PC-3 (cell line): Measurements from ENCODE around the gene SKA2. TPM values are rescaled to one million over a fixed set of nuclear protein-coding genes. Genes with fewer than 3 reads are reported as not detected.

Source experiments
- ATAC-seq: fragments of 200-7000 bp; cut with Tn5 transposase; 2 replicates; pipeline ENCODE4 v1.9.1; 2020; ENCODE audit warnings: mild to moderate bottlenecking, moderate library complexity
- BruUV-seq: library from RNA; stranded (reverse); fragments of 400-500 nt; replicated peaks from 2 replicates; lab custom pipeline; 2021; lab: Mats Ljungman, UMichigan
- CTCF ChIA-PET: fragments of 300-600 bp; sonication (Branson Sonifier 250); formaldehyde crosslinking; loops from one replicate; lab custom pipeline; 2022; ENCODE audit warnings: antibody characterized with exemption; lab: Charles Lee
- POLR2A ChIA-PET: fragments of 300-600 bp; sonication (Branson Sonifier 250); formaldehyde crosslinking; loops from one replicate; lab custom pipeline; 2022; ENCODE audit warnings: antibody characterized with exemption; ENCODE audit not compliant: unreplicated experiment; lab: Charles Lee
- DNase-seq: peaks from one replicate; pipeline ENCODE4 v3.0.0-alpha.2; 2015
- H2AFZ ChIP-seq: fragments of 300-600 bp; sonication (generic); 2 replicates; pipeline ENCODE4 v1.6.0; 2016; ENCODE audit warnings: antibody characterized with exemption, low read length
- H3F3A ChIP-seq: fragments of 300-600 bp; sonication (generic); one replicate; pipeline ENCODE4 v1.6.0; 2017; ENCODE audit warnings: antibody characterized with exemption, low read length, control low read depth, mild to moderate bottlenecking; ENCODE audit not compliant: unreplicated experiment
- H3K27ac ChIP-seq: fragments of 300-600 bp; sonication (generic); 2 replicates; pipeline ENCODE4 v1.5.1; 2016; ENCODE audit warnings: mild to moderate bottlenecking, low read length
- H3K27me3 ChIP-seq: fragments of 300-600 bp; sonication (generic); 2 replicates; pipeline ENCODE4 v1.6.1; 2016; ENCODE audit warnings: low read length, mixed read lengths
- H3K36me3 ChIP-seq: fragments of 300-600 bp; sonication (generic); 2 replicates; pipeline ENCODE4 v1.6.1; 2016; ENCODE audit warnings: low read depth, mixed run types, low read length, mixed read lengths
- H3K4me1 ChIP-seq: fragments of 300-600 bp; sonication (generic); 2 replicates; pipeline ENCODE4 v1.5.1; 2016; ENCODE audit warnings: low read length; ENCODE audit not compliant: insufficient read depth
- H3K4me2 ChIP-seq: fragments of 300-600 bp; sonication (generic); 2 replicates; pipeline ENCODE4 v1.6.0; 2016; ENCODE audit warnings: low read length
- H3K4me3 ChIP-seq: fragments of 300-600 bp; sonication (generic); 2 replicates; pipeline ENCODE4 v1.5.1; 2016; ENCODE audit warnings: mild to moderate bottlenecking, low read length, mixed read lengths
- H3K79me2 ChIP-seq: fragments of 300-600 bp; sonication (generic); 2 replicates; pipeline ENCODE4 v1.6.1; 2017; ENCODE audit warnings: low read length, mixed read lengths
- H3K9ac ChIP-seq: fragments of 300-600 bp; sonication (generic); 2 replicates; pipeline ENCODE4 v1.6.0; 2016; ENCODE audit warnings: mild to moderate bottlenecking, low read length
- H3K9me2 ChIP-seq: fragments of 300-600 bp; sonication (generic); replicated peaks from 2 replicates; pipeline ENCODE4 v1.6.1; 2016; ENCODE audit warnings: mixed run types, low read length, mixed read lengths
- H3K9me3 ChIP-seq: fragments of 300-600 bp; sonication (generic); 2 replicates; pipeline ENCODE4 v1.6.1; 2016; ENCODE audit warnings: low read length, mixed read lengths
- H4K20me1 ChIP-seq: fragments of 300-600 bp; sonication (generic); 2 replicates; pipeline ENCODE4 v1.6.1; 2016; ENCODE audit warnings: low read length, mixed read lengths
- EZH2 ChIP-seq: fragments of 300-600 bp; sonication (generic); IDR thresholded peaks from one replicate; pipeline ENCODE4 v1.6.1; 2017; ENCODE audit warnings: antibody characterized with exemption, mild to moderate bottlenecking, low read length; ENCODE audit not compliant: unreplicated experiment
- EZH2phosphoT487 ChIP-seq: fragments of 300-600 bp; sonication (generic); IDR thresholded peaks from 2 replicates; pipeline ENCODE4 v1.6.1; 2018; ENCODE audit warnings: mild to moderate bottlenecking, antibody characterized with exemption, low read length, borderline replicate concordance
- intact Hi-C: fragments of 100-400 bp; cut with micrococcal nuclease; formaldehyde crosslinking; loops from 2 replicates; pipeline ENCODE4 v1.9.0; 2023
- total RNA-seq: library from RNA; depleted of rRNA; stranded (reverse); fragments of >200 nt; gene quantifications from 2 replicates; pipeline ENCODE4 v1.2.3, GENCODE V29; 2014
- TF ChIP-seq, protein P1 (sequence below): fragments of 300-600 bp; sonication (generic); conservative IDR thresholded peaks from 2 replicates; pipeline ENCODE4 v1.5.1; 2017; ENCODE audit warnings: antibody characterized with exemption, low read depth, mild to moderate bottlenecking, low read length

Gene SKA2
- total RNA-seq, 1 experiment from 2014 or later, result 143 TPM

DNA sequence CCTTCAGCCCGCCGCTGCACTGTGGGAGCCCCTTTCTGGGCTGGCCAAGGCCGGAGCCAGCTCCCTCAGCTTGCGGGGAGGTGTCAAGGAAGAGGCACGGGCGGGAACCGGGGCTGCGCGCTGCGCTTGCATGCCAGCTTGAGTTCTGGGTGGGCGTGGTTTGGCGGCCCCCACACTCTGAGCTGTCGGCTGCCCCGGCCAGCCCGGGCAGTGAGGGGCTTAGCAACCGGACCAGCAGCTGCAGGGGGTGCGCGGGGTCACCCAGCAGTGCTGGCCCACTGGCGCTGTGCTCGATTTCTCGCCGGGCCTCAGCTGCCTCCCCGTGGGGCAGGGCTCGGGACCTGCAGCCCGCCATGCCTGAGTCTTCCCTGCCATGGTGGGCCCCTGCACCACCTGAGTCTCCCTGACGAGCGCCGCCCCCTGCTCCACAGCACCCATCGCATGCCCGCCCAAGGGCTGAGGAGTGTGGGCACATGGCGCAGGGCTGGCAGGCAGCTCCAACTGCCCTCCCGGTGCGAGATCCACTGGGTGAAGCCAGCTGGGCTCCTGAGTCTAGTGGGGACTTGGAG, 17.5 kb upstream of the SKA2 start:
- no TSS peak for BruUV-seq
- H2AFZ ChIP-seq, result no peak overlapping the region
- H3K36me3 ChIP-seq, result peaks cover 50% of the 10 kb centered on the region
- H3K9ac ChIP-seq, result no peak overlapping the region
- H3K27me3 ChIP-seq, result no peaks in the 10 kb centered on the region
- no peaks in the 10 kb centered on the region for H3F3A ChIP-seq
- POLR2A ChIA-PET, result no interaction called here
- H3K79me2 ChIP-seq, result peaks cover 60% of the 10 kb centered on the region
- no peak overlapping the region for H3K4me2 ChIP-seq
- DNase-seq, result no peak
- H3K4me3 ChIP-seq, result no peak overlapping the region
- H4K20me1 ChIP-seq, result no peaks in the 10 kb centered on the region
- no peaks in the 10 kb centered on the region for H3K9me2 ChIP-seq
- no peak overlapping the region for H3K27ac ChIP-seq
- TF ChIP-seq, protein P1, sequence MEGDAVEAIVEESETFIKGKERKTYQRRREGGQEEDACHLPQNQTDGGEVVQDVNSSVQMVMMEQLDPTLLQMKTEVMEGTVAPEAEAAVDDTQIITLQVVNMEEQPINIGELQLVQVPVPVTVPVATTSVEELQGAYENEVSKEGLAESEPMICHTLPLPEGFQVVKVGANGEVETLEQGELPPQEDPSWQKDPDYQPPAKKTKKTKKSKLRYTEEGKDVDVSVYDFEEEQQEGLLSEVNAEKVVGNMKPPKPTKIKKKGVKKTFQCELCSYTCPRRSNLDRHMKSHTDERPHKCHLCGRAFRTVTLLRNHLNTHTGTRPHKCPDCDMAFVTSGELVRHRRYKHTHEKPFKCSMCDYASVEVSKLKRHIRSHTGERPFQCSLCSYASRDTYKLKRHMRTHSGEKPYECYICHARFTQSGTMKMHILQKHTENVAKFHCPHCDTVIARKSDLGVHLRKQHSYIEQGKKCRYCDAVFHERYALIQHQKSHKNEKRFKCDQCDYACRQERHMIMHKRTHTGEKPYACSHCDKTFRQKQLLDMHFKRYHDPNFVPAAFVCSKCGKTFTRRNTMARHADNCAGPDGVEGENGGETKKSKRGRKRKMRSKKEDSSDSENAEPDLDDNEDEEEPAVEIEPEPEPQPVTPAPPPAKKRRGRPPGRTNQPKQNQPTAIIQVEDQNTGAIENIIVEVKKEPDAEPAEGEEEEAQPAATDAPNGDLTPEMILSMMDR, result no peak
- TF ChIP-seq EZH2 (no peak), EZH2phosphoT487 (no peak)
- intact Hi-C loops, result no loop called here
- no peak for ATAC-seq
- CTCF ChIA-PET, result no interaction called here
- peaks cover 4% of the 10 kb centered on the region for H3K4me1 ChIP-seq
- H3K9me3 ChIP-seq, result no peaks in the 10 kb centered on the region

DNA sequence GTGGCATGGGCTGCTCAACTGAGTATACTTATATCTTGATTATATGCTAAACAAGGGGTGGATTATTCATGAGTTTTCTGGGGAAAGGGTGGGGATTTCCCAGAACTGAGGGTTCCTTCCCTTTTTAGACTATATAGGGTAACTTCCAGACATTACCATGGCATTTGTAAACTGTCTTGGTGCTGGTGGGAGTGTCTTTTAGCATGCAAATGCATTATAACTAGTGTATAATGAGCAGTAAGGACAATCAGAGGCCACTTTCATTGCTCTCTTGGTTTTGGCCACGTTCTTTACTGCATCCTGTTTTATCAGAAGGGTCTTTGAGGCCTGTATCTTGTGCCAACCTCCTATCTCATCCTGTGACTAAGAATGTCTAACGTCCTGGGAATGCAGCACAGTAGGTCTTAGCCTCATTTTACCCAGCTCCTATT, 12.6 kb upstream of the SKA2 start:
- intact Hi-C loops, result no loop called here
- H3K36me3 ChIP-seq, result peaks cover 26% of the 10 kb centered on the region

More for the DNA sequence above, 12.6 kb upstream of the SKA2 start:
- H2AFZ ChIP-seq, result no peak overlapping the region
- no peaks in the 10 kb centered on the region for H3F3A ChIP-seq
- 0 out of 2 replicates have a peak, but pooled peaks cover 3% of the 10 kb centered on the region for H4K20me1 ChIP-seq
- DNase-seq (peak; percentile 64), ATAC-seq (peak; percentile 37; the same call in 1 of the 2 replicates)
- ChIA-PET CTCF (no interaction called here), POLR2A (no interaction called here)
- H3K27ac ChIP-seq, result no peak overlapping the region
- no TSS peak for BruUV-seq
- no peak overlapping the region for H3K4me3 ChIP-seq
- H3K9me3 ChIP-seq, result no peaks in the 10 kb centered on the region
- peaks cover 77% of the 10 kb centered on the region for H3K79me2 ChIP-seq
- no peak overlapping the region for H3K9ac ChIP-seq
- H3K4me1 ChIP-seq, result peaks cover 15% of the 10 kb centered on the region
- TF ChIP-seq EZH2phosphoT487, result no peak
- TF ChIP-seq, protein P1, result no peak
- no peak for TF ChIP-seq EZH2
- peak overlapping the region; percentile 38 for H3K4me2 ChIP-seq
- H3K9me2 ChIP-seq, result no peaks in the 10 kb centered on the region
- H3K27me3 ChIP-seq, result no peaks in the 10 kb centered on the region
